Measurements from ENCODE around the gene BSDC1.
A peak's percentile ranks its signal among the peaks of the same experiment; 100 is the strongest.

Gene BSDC1

GRCh38 chr1:32394890-32395432 is 720 bp upstream of the BSDC1 start:
- DNase-seq (ENCODE audit: low spot score) = no peak

GRCh38 chr1:32393832-32394140 is 455 bp downstream of the BSDC1 start:
- DNase-seq (ENCODE audit: low spot score) = no peak

GRCh38 chr1:32393136-32393535 is 1.1 kb downstream of the BSDC1 start:
- no peak for DNase-seq (ENCODE audit: low spot score)

GRCh38 chr1:32392325-32392724 is 1.9 kb downstream of the BSDC1 start:
- DNase-seq (ENCODE audit: low spot score) = no peak

- no peak for DNase-seq (ENCODE audit: low spot score)
Observed at GRCh38 chr1:32390904-32391870, 3.1 kb downstream of the BSDC1 start.

- DNase-seq (ENCODE audit: low spot score) = no peak
Observed at GRCh38 chr1:32388641-32389040, 5.6 kb downstream of the BSDC1 start.

GRCh38 chr1:32386676-32387392 is 7.4 kb downstream of the BSDC1 start:
- no peak for DNase-seq (ENCODE audit: low spot score)

GRCh38 chr1:32380057-32380456 is 14.2 kb downstream of the BSDC1 start:
- no peak for DNase-seq (ENCODE audit: low spot score)

- DNase-seq (ENCODE audit: low spot score) = no peak
Observed at GRCh38 chr1:32377541-32378220, 16.6 kb downstream of the BSDC1 start.

- no peak for DNase-seq (ENCODE audit: low spot score)
Observed at GRCh38 chr1:32376199-32376598, 18.0 kb downstream of the BSDC1 start.

GRCh38 chr1:32373996-32374592 is 20.1 kb downstream of the BSDC1 start:
- DNase-seq (ENCODE audit: low spot score) = no peak

- DNase-seq (ENCODE audit: low spot score) = no peak
Observed at GRCh38 chr1:32372149-32372756, 22.0 kb downstream of the BSDC1 start.

- DNase-seq (ENCODE audit: low spot score) = no peak
Observed at GRCh38 chr1:32367912-32368635, 26.2 kb downstream of the BSDC1 start.

GRCh38 chr1:32365445-32365844 is 28.8 kb downstream of the BSDC1 start:
- no peak for DNase-seq (ENCODE audit: low spot score)

GRCh38 chr1:32364836-32365235 is 29.4 kb downstream of the BSDC1 start:
- no peak for DNase-seq (ENCODE audit: low spot score)

- no peak for DNase-seq (ENCODE audit: low spot score)
Observed at GRCh38 chr1:32363713-32364112, 30.5 kb downstream of the BSDC1 start.

GRCh38 chr1:32362474-32363313 is 31.5 kb downstream of the BSDC1 start, which contains the start of the genes FAM229A and TSSK3:
Gene FAM229A, minus strand, starts transcription at chr1:32362485. Its CDS starts 394 bp downstream, at chr1:32362091.
Gene TSSK3, plus strand, starts transcription at chr1:32362539. Its CDS starts 163 bp downstream, at chr1:32362702.
- DNase-seq (ENCODE audit: low spot score) = no peak

GRCh38 chr1:32361674-32362473 is 32.4 kb downstream of the BSDC1 start:
- peak; percentile 74 for DNase-seq (ENCODE audit: low spot score)

- no peak for DNase-seq (ENCODE audit: low spot score)
Observed at GRCh38 chr1:32361308-32361673, 33.0 kb downstream of the BSDC1 start.
